ENCODE results near the gene UCP2. TPM values are rescaled to one million over a fixed set of nuclear protein-coding genes. Genes with fewer than 3 reads are reported as not detected.

UCP2 gene
- total RNA-seq, 1 donor from 2014 or later, result 2.6 TPM

DNA sequence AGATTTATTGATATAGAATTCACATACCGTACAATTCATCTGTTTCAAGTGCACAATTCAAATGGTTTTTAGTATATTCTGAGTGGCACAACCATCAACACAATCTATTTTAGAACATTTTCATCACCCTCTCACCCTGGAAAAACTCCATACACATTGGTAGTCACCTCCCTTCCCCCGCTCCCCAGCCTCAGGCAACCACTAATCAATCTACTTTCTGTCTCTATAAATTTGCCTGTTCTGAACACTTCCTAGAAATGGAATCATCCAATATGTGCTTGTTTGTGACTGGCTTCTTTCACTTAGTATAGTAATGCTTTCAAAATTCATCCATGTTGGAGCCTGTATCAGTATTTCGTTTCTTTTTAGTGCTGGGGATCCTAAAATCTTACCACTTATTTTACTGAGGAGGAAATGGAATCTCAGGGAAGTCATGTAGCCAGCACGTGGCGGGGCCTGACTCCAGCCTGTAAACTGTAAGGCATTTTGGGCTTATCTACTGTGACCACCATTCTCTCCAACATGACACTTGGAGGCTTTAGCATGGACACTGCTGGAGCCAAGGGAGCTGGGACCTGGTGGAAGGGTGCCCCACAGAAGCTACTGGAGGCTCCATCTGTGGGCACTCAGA lies 27.1 kb upstream of the UCP2 start:
- DNase-seq, result no peak

GRCh38 chr11:74009230-74009547 lies 26.5 kb upstream of the UCP2 start:
- no peak for DNase-seq

DNA sequence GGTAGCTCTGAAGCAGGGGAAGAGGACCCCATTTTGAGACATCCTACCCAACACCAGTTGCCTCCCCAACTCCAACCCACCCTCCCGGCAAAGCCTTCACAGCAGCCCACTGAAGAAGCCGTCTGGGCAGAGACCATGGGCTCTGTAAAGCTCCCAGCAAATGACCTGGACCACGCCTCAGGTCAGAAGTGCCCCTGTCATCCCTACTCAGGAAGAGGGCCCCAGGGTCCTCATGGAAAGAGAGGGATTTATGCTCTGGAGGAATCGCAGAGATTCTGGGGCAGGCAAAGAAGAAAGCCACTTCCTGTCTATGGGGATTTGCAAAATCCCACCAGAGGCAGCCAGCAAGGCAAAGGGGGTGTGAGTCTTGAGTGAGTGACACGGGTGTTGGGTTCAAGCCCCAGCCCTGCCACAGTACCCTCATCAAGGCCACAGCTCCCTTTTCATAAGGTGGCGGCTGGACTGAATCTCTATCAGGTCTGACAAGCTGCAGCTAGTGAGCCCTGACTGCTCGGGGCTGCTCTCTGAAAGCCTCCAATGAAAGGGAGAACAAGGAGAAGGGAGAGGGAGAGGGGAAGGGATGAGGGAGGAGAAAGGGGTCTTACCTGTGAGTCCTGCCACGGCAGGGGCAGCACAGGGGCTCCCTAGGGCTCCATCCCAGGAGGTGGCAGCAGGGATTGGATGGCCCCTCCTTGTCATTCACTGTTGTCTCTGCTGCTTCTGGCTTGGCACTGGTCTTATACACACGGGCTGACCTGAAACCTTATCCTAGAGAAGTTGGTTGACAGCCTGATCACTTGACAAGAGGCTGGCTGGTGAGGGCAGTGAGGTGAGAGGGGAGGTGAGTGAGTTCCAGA lies 26.0 kb upstream of the UCP2 start, which contains the start of gene UCP3:
TSS of gene UCP3 (minus strand) at position 713 of the 857 bp plus-strand sequence. CDS start 2,043 bp downstream, outside the sequence.
- no peak for DNase-seq

- no peak for DNase-seq
Observed at GRCh38 chr11:74007691-74008372, 25.2 kb upstream of the UCP2 start.

- no peak for DNase-seq
Observed at GRCh38 chr11:74006743-74007304, 24.2 kb upstream of the UCP2 start.

DNA sequence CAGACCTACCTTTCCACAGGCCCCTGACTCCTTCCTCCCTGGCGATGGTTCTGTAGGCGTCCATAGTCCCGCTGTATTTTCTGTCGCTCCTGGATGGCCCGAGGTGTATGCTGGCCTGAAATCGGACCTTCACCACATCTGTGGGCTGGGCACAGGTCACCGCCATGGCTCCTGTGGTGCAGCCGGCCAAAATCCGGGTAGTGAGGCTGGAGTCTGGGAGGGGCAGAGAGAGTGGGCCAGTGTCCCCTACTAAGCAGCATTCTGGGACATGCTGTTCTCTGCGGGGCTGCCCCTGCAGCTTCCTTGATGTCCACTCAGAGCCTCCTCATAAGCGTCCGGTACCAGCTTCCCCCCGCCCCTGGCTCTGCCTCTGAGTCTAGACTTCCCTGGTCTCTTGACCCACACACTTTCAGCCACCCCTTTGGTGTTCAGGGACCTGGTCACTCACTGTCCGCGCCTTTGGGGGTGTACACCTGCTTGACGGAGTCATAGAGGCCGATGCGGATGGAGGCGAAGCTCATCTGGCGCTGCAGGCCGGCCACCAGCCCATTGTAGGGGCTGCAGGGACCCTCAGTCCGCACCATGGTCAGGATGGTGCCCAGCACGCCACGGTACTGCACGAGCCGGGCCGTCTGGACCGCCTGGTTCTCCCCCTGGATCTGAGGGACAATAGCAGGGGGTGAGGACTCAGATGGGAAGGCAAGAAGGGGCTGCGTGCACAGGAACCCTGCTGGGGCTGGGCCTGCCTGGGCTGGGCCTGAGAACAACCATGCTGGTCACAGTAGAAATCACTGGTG lies 23.3 kb upstream of the UCP2 start:
- DNase-seq, result no peak

DNA sequence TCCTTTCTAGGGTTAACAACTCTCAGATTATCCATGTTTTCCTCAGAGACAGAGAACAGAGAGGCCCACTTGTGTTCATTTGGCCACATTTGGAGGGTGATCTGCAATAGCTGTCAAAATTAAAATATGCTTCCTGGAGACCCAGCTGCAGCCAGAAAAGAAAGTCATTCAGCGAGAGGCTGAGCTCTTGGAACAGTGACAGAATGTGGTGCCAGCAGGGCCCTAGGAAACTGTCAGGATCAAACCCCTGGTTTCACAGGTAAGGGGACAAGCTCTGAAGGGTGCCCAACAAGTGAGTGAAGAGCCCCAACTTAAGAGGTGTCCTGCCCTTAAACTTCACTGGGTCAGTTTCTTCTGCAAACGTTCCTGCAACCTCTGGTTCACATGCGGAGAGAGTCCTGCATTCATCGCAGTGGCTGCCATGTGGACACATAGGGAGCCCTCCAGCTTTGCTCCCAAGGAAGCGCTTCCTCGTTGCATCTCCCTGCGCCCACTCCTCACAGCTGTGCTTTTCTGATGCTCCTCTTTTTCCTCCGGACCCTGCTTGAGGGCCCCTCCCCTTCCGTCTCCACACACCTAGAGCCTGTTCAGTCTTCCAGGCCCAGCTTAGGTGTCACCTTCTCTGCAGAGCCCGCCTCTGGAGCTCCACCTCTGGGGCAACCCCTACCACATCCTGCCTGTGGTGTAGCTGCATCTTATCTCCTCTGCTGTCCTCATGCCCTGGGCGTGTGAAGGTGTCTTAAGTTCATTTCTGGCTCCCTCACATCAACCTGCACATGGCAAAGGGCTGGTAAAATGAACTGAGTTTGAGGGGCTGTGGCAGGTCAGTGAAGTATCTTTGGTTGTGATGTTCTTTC lies 22.3 kb upstream of the UCP2 start:
- no peak for DNase-seq

- DNase-seq, result no peak
Observed at GRCh38 chr11:74004046-74004695, 21.5 kb upstream of the UCP2 start.

GRCh38 chr11:74002832-74003231 lies 20.2 kb upstream of the UCP2 start:
- no peak for DNase-seq

- no peak for DNase-seq
Observed at GRCh38 chr11:74001822-74002286, 19.2 kb upstream of the UCP2 start.

DNA sequence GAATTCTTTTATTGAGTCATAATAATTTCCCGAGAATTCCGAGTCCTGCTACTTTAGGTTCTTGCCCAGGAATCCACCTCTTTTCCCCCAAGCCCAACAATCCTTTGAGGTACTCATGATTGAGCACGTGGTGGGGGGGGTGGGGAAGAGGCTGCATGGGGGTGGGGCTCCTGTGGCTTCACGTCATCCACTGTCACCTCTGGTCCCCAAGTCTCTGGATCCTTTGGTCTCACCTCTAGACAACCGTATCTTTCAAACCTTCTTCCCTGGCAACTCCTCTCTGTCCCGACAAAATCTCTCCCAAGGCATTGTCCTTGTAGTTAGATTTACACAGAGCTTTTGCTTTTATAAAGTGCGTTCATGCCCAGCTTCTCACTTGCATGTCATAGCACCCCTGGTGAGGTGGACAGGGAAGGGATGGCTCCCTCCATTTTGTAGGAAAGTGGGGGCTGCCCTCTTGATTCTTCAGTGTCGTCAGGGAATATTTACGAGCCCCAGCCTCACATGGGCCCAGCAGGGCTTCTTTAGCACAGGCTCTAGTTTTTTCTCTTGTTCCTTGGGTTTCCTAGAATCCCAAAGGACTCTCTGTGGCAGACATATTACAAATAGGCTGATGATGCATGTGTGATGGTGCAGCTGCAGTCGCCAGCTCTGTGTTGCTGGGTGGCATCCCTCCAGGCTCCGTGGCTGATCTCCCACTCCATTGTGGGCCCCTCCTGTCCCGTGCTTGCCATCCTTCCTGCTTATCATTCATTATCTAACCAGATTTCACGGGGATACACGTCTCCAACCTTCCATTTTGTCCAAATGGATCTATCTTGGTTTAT lies 17.9 kb upstream of the UCP2 start:
- no peak for DNase-seq

- no peak for DNase-seq
Observed at GRCh38 chr11:73999581-74000306, 17.1 kb upstream of the UCP2 start.

DNA sequence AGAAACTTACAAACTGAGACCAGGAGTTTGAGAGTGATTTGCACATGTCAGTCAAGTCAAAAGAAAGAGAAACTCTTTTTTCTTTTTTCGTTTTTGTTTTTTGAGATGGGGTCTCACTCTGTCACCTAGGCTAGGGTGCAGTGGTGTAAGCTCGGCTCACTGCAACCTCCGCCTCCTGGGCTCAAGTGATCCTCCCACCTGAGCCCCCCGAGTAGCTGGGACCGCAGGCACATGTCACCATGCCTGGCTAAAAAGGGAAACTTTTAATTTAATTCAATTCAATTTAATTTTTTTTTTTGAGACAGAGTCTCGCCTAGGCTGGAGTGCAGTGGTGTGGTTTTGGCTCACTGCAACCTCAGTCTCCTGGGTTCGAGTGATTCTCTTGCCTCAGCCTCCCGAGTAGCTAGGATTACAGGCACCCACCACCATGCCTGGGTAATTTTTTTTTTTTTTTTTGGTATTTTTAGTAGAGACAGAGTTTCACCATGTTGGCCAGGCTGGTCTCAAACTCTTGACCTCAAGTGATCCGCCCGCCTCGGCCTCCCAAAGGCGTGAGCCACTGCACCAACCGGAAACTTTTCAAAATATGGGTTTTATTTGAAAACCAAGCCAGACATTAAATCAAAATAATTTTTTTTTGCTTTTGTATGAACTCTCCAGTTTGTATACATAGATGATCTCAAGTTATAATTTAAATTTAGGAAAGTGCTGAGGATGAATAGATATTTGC lies 16.4 kb upstream of the UCP2 start:
- DNase-seq, result no peak

- no peak for DNase-seq
Observed at GRCh38 chr11:73997120-73997770, 14.6 kb upstream of the UCP2 start.

- DNase-seq, result no peak
Observed at GRCh38 chr11:73996161-73996747, 13.6 kb upstream of the UCP2 start.

GRCh38 chr11:73995731-73996130 lies 13.1 kb upstream of the UCP2 start:
- DNase-seq, result no peak

GRCh38 chr11:73995247-73995646 lies 12.6 kb upstream of the UCP2 start:
- DNase-seq, result peak; percentile 47

Data from dermis blood vessel endothelial cell (primary cell).